Measurements from ENCODE around the gene KMT2D. TPM values are rescaled to one million over a fixed set of nuclear protein-coding genes. Genes with fewer than 3 reads are reported as not detected.

KMT2D gene
- total RNA-seq, 2 experiments from 2014 or later, result 41.8 to 129 TPM

DNA sequence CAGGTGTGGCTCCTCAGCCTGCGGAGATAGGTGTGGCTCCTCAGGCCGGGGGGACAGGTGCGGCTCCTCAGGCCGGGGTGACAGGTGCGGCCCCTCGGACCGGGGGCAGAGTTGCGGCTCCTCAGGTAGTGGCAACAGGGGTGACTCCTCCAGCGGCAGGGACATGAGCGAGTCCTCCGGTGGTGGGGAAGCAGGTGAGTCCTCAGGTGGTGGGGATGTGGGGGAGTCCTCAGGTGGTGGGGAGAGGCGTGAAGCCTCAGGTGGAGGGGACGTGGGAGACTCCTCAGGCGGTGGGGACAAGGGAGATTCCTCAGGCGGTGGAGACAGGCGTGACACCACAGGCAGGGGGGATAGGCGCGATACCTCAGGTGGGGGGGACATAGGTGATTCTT lies 9.2 kb downstream of the KMT2D start:
- Histone ChIP-seq H3K27ac (ENCODE audit: low read depth, low read length, poor library complexity, severe bottlenecking) (no peak overlapping the region), H2AFZ (ENCODE audit: low read length) (no peak overlapping the region), H3K9me3 (ENCODE audit: low read length) (no peaks in the 10 kb centered on the region), H3K4me3 (ENCODE audit: low read depth, low read length, poor library complexity, severe bottlenecking) (no peak overlapping the region), H3K36me3 (ENCODE audit: insufficient read depth, low read length) (peaks cover 95% of the 10 kb centered on the region), H3K79me2 (ENCODE audit: insufficient read depth, low read depth, low read length) (peaks cover 23% of the 10 kb centered on the region), H3K4me1 (ENCODE audit: insufficient read depth, low read length, poor library complexity, severe bottlenecking) (peaks cover 11% of the 10 kb centered on the region), H3K9me2 (ENCODE audit: insufficient read depth, low read length) (no peaks in the 10 kb centered on the region), H3K4me2 (ENCODE audit: low read length) (no peak overlapping the region), H4K20me1 (ENCODE audit: insufficient read depth, low read length) (peaks cover 15% of the 10 kb centered on the region)
- no peak for TF ChIP-seq EZH2phosphoT487 (IDR thresholded peaks at IDR 0.05; ENCODE audit: borderline replicate concordance, low read depth, low read length)
- TF ChIP-seq CTCF (conservative IDR thresholded peaks at IDR 0.05; ENCODE audit: low read length), result no peak
- CTCF ChIA-PET (ENCODE audit: unreplicated experiment), result no interaction called here
- BruUV-seq (replicated peaks), result no TSS peak
- POLR2A ChIA-PET, result no interaction called here
- DNase-seq (ENCODE audit: low spot score), result no peak
- intact Hi-C loops (cut with micrococcal nuclease; ENCODE audit: unreplicated experiment), result no loop called here

- DNase-seq (ENCODE audit: low spot score), result no peak
- POLR2A ChIA-PET, result interaction anchor here (0.7 to 0.8 kb wide), 2 partner anchors 51 to 79 kb away, joined by 3 to 5 read pairs; no protein-coding TSS in a partner anchor
- CTCF ChIA-PET (ENCODE audit: unreplicated experiment), result no interaction called here
- peaks cover 5% of the 10 kb centered on the region for H3K4me1 ChIP-seq (ENCODE audit: insufficient read depth, low read length, poor library complexity, severe bottlenecking)
- peaks cover 9% of the 10 kb centered on the region for H4K20me1 ChIP-seq (ENCODE audit: insufficient read depth, low read length)
- TF ChIP-seq EZH2phosphoT487 (IDR thresholded peaks at IDR 0.05; ENCODE audit: borderline replicate concordance, low read depth, low read length) (no peak), CTCF (conservative IDR thresholded peaks at IDR 0.05; ENCODE audit: low read length) (no peak)
- no peaks in the 10 kb centered on the region for H3K9me3 ChIP-seq (ENCODE audit: low read length)
- BruUV-seq (replicated peaks), result no TSS peak
- no peak overlapping the region for H3K4me2 ChIP-seq (ENCODE audit: low read length)
- no peak overlapping the region for H3K4me3 ChIP-seq (ENCODE audit: low read depth, low read length, poor library complexity, severe bottlenecking)
- intact Hi-C loops (cut with micrococcal nuclease; ENCODE audit: unreplicated experiment), result no loop called here
- H3K79me2 ChIP-seq (ENCODE audit: insufficient read depth, low read depth, low read length), result peaks cover 17% of the 10 kb centered on the region
- H3K9me2 ChIP-seq (ENCODE audit: insufficient read depth, low read length), result no peaks in the 10 kb centered on the region
- H2AFZ ChIP-seq (ENCODE audit: low read length), result no peak overlapping the region
- H3K36me3 ChIP-seq (ENCODE audit: insufficient read depth, low read length), result peaks cover 100% of the 10 kb centered on the region
- no peak overlapping the region for H3K27ac ChIP-seq (ENCODE audit: low read depth, low read length, poor library complexity, severe bottlenecking)
These were observed 9.9 kb downstream of the KMT2D start for GRCh38 chr12:49050507-49051372.

- no peaks in the 10 kb centered on the region for H4K20me1 ChIP-seq (ENCODE audit: insufficient read depth, low read length)
- H3K4me2 ChIP-seq (ENCODE audit: low read length), result no peak overlapping the region
- H2AFZ ChIP-seq (ENCODE audit: low read length), result no peak overlapping the region
- H3K9me2 ChIP-seq (ENCODE audit: insufficient read depth, low read length), result no peaks in the 10 kb centered on the region
- TF ChIP-seq CTCF (conservative IDR thresholded peaks at IDR 0.05; ENCODE audit: low read length) (no peak), EZH2phosphoT487 (IDR thresholded peaks at IDR 0.05; ENCODE audit: borderline replicate concordance, low read depth, low read length) (no peak)
- peaks cover 6% of the 10 kb centered on the region; the same call in 1 of the 2 replicates for H3K79me2 ChIP-seq (ENCODE audit: insufficient read depth, low read depth, low read length)
- no TSS peak for BruUV-seq (replicated peaks)
- no peaks in the 10 kb centered on the region for H3K4me1 ChIP-seq (ENCODE audit: insufficient read depth, low read length, poor library complexity, severe bottlenecking)
- H3K4me3 ChIP-seq (ENCODE audit: low read depth, low read length, poor library complexity, severe bottlenecking), result no peak overlapping the region
- no peak overlapping the region for H3K27ac ChIP-seq (ENCODE audit: low read depth, low read length, poor library complexity, severe bottlenecking)
- no peak for DNase-seq (ENCODE audit: low spot score)
- CTCF ChIA-PET (ENCODE audit: unreplicated experiment), result no interaction called here
- H3K36me3 ChIP-seq (ENCODE audit: insufficient read depth, low read length), result peaks cover 100% of the 10 kb centered on the region
- intact Hi-C loops (cut with micrococcal nuclease; ENCODE audit: unreplicated experiment), result no loop called here
- H3K9me3 ChIP-seq (ENCODE audit: low read length), result no peaks in the 10 kb centered on the region
- POLR2A ChIA-PET, result no interaction called here
These were observed 10.9 kb downstream of the KMT2D start for GRCh38 chr12:49049566-49050224.
